Endothelial cell of umbilical vein (primary cell): ENCODE results near the gene NKAIN4. TPM values are rescaled to one million over a fixed set of nuclear protein-coding genes. Genes with fewer than 3 reads are reported as not detected.

Experiments used
- BruUV-seq: library from RNA; stranded (reverse); fragments of 400-500 nt; replicated peaks from 2 replicates; lab custom pipeline; 2021; lab: Mats Ljungman, UMichigan
- CTCF ChIA-PET: fragments of 300-600, 350-600 bp; sonication (Branson Sonifier 250); formaldehyde crosslinking; loops from one replicate; lab custom pipeline; 2021; ENCODE audit warnings: antibody characterized with exemption, inconsistent platforms; lab: Charles Lee
- POLR2A ChIA-PET: fragments of 300-600, 350-600 bp; sonication (Branson Sonifier 250); formaldehyde crosslinking; loops from one replicate; lab custom pipeline; 2021; ENCODE audit warnings: antibody characterized with exemption, inconsistent platforms; lab: Charles Lee
- DNase-seq: peaks from one replicate; pipeline ENCODE4 v3.0.0-alpha.2; 2011; ENCODE audit warnings: low read depth, low spot score
- FAIRE-seq: peaks from 2 replicates; lab custom pipeline; 2011; peaks lifted over from hg19 to GRCh38; lab: Jason Lieb, UNC
- H2AFZ ChIP-seq: 2 replicates; pipeline ENCODE4 v1.6.0; 2012; ENCODE audit warnings: low read depth, low read length, control low read depth, inconsistent platforms
- H3K27ac ChIP-seq: 2 replicates; pipeline ENCODE4 v1.5.1; 2011; ENCODE audit warnings: low read depth, mild to moderate bottlenecking, control low read depth, low read length, moderate library complexity; ENCODE audit not compliant: insufficient read depth
- H3K27me3 ChIP-seq, 2 experiments: 2 replicates each; pipeline versions ENCODE4 v1.6.0 to v1.6.1; 2011; ENCODE audit warnings: low read length in 2 of 2, mixed read lengths in 1 of 2; ENCODE audit not compliant: control insufficient read depth in 2 of 2, insufficient read depth in 2 of 2
- H3K36me3 ChIP-seq, 2 experiments: 2 replicates in 1 of 2; 3 replicates in 1 of 2; pipeline ENCODE4 v1.5.1; 2011; ENCODE audit warnings: low read length in 2 of 2, mild to moderate bottlenecking in 1 of 2, moderate library complexity in 1 of 2; ENCODE audit not compliant: control insufficient read depth in 2 of 2, insufficient read depth in 2 of 2; ENCODE audit errors: extremely low read depth in 1 of 2
- H3K4me1 ChIP-seq: 3 replicates; pipeline ENCODE4 v1.5.1; 2011; ENCODE audit warnings: mild to moderate bottlenecking, low read length; ENCODE audit not compliant: control insufficient read depth, insufficient read depth; ENCODE audit errors: extremely low read depth
- H3K4me2 ChIP-seq: 2 replicates; pipeline ENCODE4 v1.6.1; 2011; ENCODE audit warnings: low read length, control low read depth, mixed read lengths; ENCODE audit not compliant: insufficient read depth
- H3K4me3 ChIP-seq, 3 experiments: fragments of 200-600 bp in 1 of 3; sonication (generic), shearing (Covaris generic) in 1 of 3; replicated peaks in 1 of 3; 2 replicates each; pipeline ENCODE4 v1.5.1; 2011 to 2016; ENCODE audit warnings: control low read depth in 3 of 3, low read length in 3 of 3, mild to moderate bottlenecking in 2 of 3, inconsistent platforms in 1 of 3, low read depth in 1 of 3, moderate library complexity in 1 of 3; ENCODE audit not compliant: insufficient read depth in 1 of 3
- H3K79me2 ChIP-seq: 2 replicates; pipeline ENCODE4 v1.6.0; 2012; ENCODE audit warnings: low read length, inconsistent platforms; ENCODE audit not compliant: control insufficient read depth, insufficient read depth
- H3K9ac ChIP-seq: replicated peaks from 2 replicates; pipeline ENCODE3; 2011; ENCODE audit warnings: low read length, control low read depth; ENCODE audit not compliant: insufficient read depth; ENCODE audit errors: extremely low read depth
- H3K9me1 ChIP-seq: replicated peaks from 3 replicates; pipeline ENCODE4 v1.6.0; 2011; ENCODE audit warnings: mild to moderate bottlenecking, low read length; ENCODE audit not compliant: control insufficient read depth, insufficient read depth; ENCODE audit errors: extremely low read depth
- H3K9me3 ChIP-seq: replicated peaks from 2 replicates; pipeline ENCODE4 v1.5.1; 2012; ENCODE audit warnings: low read length, inconsistent platforms; ENCODE audit not compliant: control insufficient read depth, insufficient read depth
- H4K20me1 ChIP-seq: replicated peaks from 2 replicates; pipeline ENCODE3; 2011; ENCODE audit warnings: mild to moderate bottlenecking, low read length; ENCODE audit not compliant: control insufficient read depth, insufficient read depth; ENCODE audit errors: extremely low read depth
- CTCF ChIP-seq, 2 donors: IDR thresholded peaks; 1 replicate in 1 of 2; 2 replicates in 1 of 2; pipeline ENCODE4 v1.5.1; 2011; ENCODE audit warnings: low read length in 2 of 2, mild to moderate bottlenecking in 2 of 2, moderate library complexity in 2 of 2, control low read depth in 1 of 2, inconsistent platforms in 1 of 2, low read depth in 1 of 2; ENCODE audit not compliant: insufficient read depth in 1 of 2; ENCODE audit errors: extremely low read depth in 1 of 2
- EZH2 ChIP-seq: IDR thresholded peaks from 2 replicates; pipeline ENCODE4 v1.6.1; 2012; ENCODE audit warnings: borderline replicate concordance, low read depth, mild to moderate bottlenecking, moderate library complexity, low read length, inconsistent platforms; ENCODE audit not compliant: severe bottlenecking
- FOS ChIP-seq: IDR thresholded peaks from 2 replicates; pipeline ENCODE4 v1.6.1; 2011; ENCODE audit warnings: mild to moderate bottlenecking, low read length, moderate library complexity, borderline replicate concordance; ENCODE audit not compliant: insufficient read depth
- GATA2 ChIP-seq: IDR thresholded peaks from 2 replicates; pipeline ENCODE4 v1.7.0; 2011; ENCODE audit warnings: low read depth, mild to moderate bottlenecking, moderate library complexity, mixed read lengths, low read length; ENCODE audit not compliant: insufficient read length, insufficient read depth
- JUN ChIP-seq: IDR thresholded peaks from 2 replicates; pipeline ENCODE4 v1.6.1; 2011; ENCODE audit warnings: borderline replicate concordance, low read depth; ENCODE audit not compliant: insufficient read length, insufficient read depth
- MAX ChIP-seq: IDR thresholded peaks from 2 replicates; pipeline ENCODE4 v1.6.1; 2011; ENCODE audit not compliant: insufficient read depth, insufficient read length
- MYC ChIP-seq: IDR thresholded peaks from one replicate; pipeline ENCODE4 v1.6.1; 2011; ENCODE audit warnings: mild to moderate bottlenecking, low read depth, low read length
- POLR2A ChIP-seq: IDR thresholded peaks from 2 replicates; pipeline ENCODE4 v1.6.1; 2012; ENCODE audit warnings: low read depth, mild to moderate bottlenecking, control low read depth, low read length
- POLR2AphosphoS5 ChIP-seq: IDR thresholded peaks from 2 replicates; pipeline ENCODE4 v1.6.1; 2012; ENCODE audit warnings: low read depth, mild to moderate bottlenecking, control low read depth, low read length, moderate library complexity; ENCODE audit not compliant: insufficient read depth
- dilution Hi-C: fragments of 300-500 bp; cut with MboI; formaldehyde crosslinking; loops from one replicate; pipeline ENCODE4 v1.15.0; 2019; ENCODE audit warnings: low sequenced_read_pairs; ENCODE audit not compliant: extremely low pct_ligation_motif_present
- intact Hi-C: fragments of 100-400 bp; cut with micrococcal nuclease; formaldehyde crosslinking; loops from one replicate; pipeline ENCODE4 v1.10.0; 2022
- polyA plus RNA-seq, 4 experiments: library from polyadenylated mRNA; depleted of rRNA in 3 of 4; stranded (reverse) in 3 of 4; unstranded in 1 of 4; fragments of >200 nt; gene quantifications; 2 replicates each; pipeline versions ENCODE4 v1.2.1 to v1.2.3, GENCODE V29; 2011 to 2012; ENCODE audit warnings: missing spikeins in 1 of 4
- total RNA-seq: library from RNA; stranded (reverse); gene quantifications from 2 replicates; pipeline ENCODE4 v1.2.3, GENCODE V29; 2021

Gene NKAIN4
- total and polyA plus RNA-seq, 2 donors (not counting 3 experiments of a cell fraction or from before 2014, with no cell fraction given), result 0.04 TPM; not detected in 1

- intact Hi-C loops, result no loop called here
- H3K4me3 ChIP-seq, result no peak overlapping the region
- FAIRE-seq, result no peak
- H3K4me2 ChIP-seq, result no peak overlapping the region
- no peaks in the 10 kb centered on the region for H3K27me3 ChIP-seq
- no peaks in the 10 kb centered on the region for H3K79me2 ChIP-seq
- H3K36me3 ChIP-seq, result peaks cover 4 to 20% of the 10 kb centered on the region in 2 experiments
- H3K9ac ChIP-seq, result no peak overlapping the region
- no peak overlapping the region for H3K27ac ChIP-seq
- dilution Hi-C loops, result no loop called here
- no peak overlapping the region for H2AFZ ChIP-seq
- BruUV-seq, result no TSS peak
- H3K4me1 ChIP-seq, result no peaks in the 10 kb centered on the region
- H3K9me1 ChIP-seq, result no peaks in the 10 kb centered on the region
- no peak for DNase-seq
- POLR2A ChIA-PET, result no interaction called here
- H3K9me3 ChIP-seq, result no peaks in the 10 kb centered on the region
- no peaks in the 10 kb centered on the region for H4K20me1 ChIP-seq
- CTCF ChIA-PET, result interaction anchor here (1.5 kb wide), 1 partner anchor 65 kb away, joined by 9 read pairs; no protein-coding TSS in a partner anchor
- TF ChIP-seq MAX, result no peak
- no peak for TF ChIP-seq JUN
- no peak for TF ChIP-seq POLR2AphosphoS5
- no peak for TF ChIP-seq CTCF (IDR thresholded peaks at IDR 0.05; ENCODE audit: extremely low read depth in 1 of 2, insufficient read depth in 1 of 2, low read depth in 1 of 2, low read length in 2 of 2)
- no peak for TF ChIP-seq GATA2
- TF ChIP-seq EZH2, result no peak
- no peak for TF ChIP-seq POLR2A
- no peak for TF ChIP-seq MYC
- TF ChIP-seq FOS, result no peak
These were observed 34.5 kb upstream of the NKAIN4 start for GRCh38 chr20:63288581-63289251.
